HL-60 (cell line): ENCODE results near the gene SLC5A2.
"Not testable (repeated sequence)": the region's sequence is repeated elsewhere in the genome, so short reads cannot be mapped to it uniquely, and the experiment has no call there.

Source experiments
- DNase-seq, 2 experiments: peaks; one replicate each; pipeline ENCODE4 v3.0.0-alpha.2; 2010 to 2020; ENCODE audit warnings: low read depth in 1 of 2, low spot score in 1 of 2
- H3K27ac ChIP-seq: fragments of 250-450 bp; sonication (Bioruptor Pico); replicated peaks from 2 replicates; pipeline ENCODE4 v1.5.1; 2020; ENCODE audit warnings: mild to moderate bottlenecking, moderate library complexity
- H3K27me3 ChIP-seq: fragments of 250-450 bp; sonication (Bioruptor Pico); 2 replicates; pipeline ENCODE4 v1.5.1; 2021; ENCODE audit warnings: mild to moderate bottlenecking, moderate library complexity; ENCODE audit not compliant: insufficient read depth, poor library complexity, severe bottlenecking
- H3K4me3 ChIP-seq: replicated peaks from 2 replicates; pipeline ENCODE4 v1.5.1; 2011; ENCODE audit warnings: mild to moderate bottlenecking, control low read depth, low read length; ENCODE audit not compliant: insufficient read depth
- CTCF ChIP-seq: IDR thresholded peaks from one replicate; pipeline ENCODE4 v1.5.1; 2011; ENCODE audit warnings: low read length, control low read depth, inconsistent platforms; ENCODE audit not compliant: insufficient read depth
- GABPA ChIP-seq: IDR thresholded peaks from 2 replicates; pipeline ENCODE4 v1.6.1; 2012; ENCODE audit warnings: low read depth
- POLR2AphosphoS5 ChIP-seq: IDR thresholded peaks from 2 replicates; pipeline ENCODE4 v1.6.1; 2012; ENCODE audit warnings: low read depth
- REST ChIP-seq: IDR thresholded peaks from 2 replicates; pipeline ENCODE4 v1.6.1; 2012; ENCODE audit warnings: low read depth; ENCODE audit not compliant: insufficient replicate concordance
- SPI1 ChIP-seq: IDR thresholded peaks from 2 replicates; pipeline ENCODE4 v1.6.1; 2012; ENCODE audit warnings: low read depth, mild to moderate bottlenecking, borderline replicate concordance

The SLC5A2 gene

GRCh38 chr16:31438414-31438813, 44.5 kb upstream of the SLC5A2 start:
- no peak overlapping the region for H3K4me3 ChIP-seq
- no peak for DNase-seq
- no peak overlapping the region for H3K27ac ChIP-seq
- TF ChIP-seq POLR2AphosphoS5 (no peak), SPI1 (no peak), REST (no peak), CTCF (no peak), GABPA (no peak)
- H3K27me3 ChIP-seq: no peaks in the 10 kb centered on the region

- H3K4me3 ChIP-seq, H3K27me3 ChIP-seq, H3K27ac ChIP-seq, DNase-seq: not testable (repeated sequence)
Observed at GRCh38 chr16:31439023-31439422, 43.9 kb upstream of the SLC5A2 start.

- DNase-seq: no peak
- H3K27ac ChIP-seq: no peak overlapping the region
- H3K27me3 ChIP-seq: no peaks in the 10 kb centered on the region
- TF ChIP-seq GABPA: no peak
- peak; percentile 38; the same call in 1 of the 2 replicates for TF ChIP-seq SPI1
- no peak overlapping the region for H3K4me3 ChIP-seq
Observed at GRCh38 chr16:31439519-31439918, 43.4 kb upstream of the SLC5A2 start.

GRCh38 chr16:31440516-31441184, 42.3 kb upstream of the SLC5A2 start:
- Histone ChIP-seq H3K4me3 (no peak overlapping the region), H3K27ac (no peak overlapping the region), H3K27me3 (no peaks in the 10 kb centered on the region)
- DNase-seq: no peak
- TF ChIP-seq POLR2AphosphoS5 (no peak), REST (no peak), SPI1 (no peak), CTCF (no peak), GABPA (no peak)

- no peak overlapping the region for H3K27ac ChIP-seq
- peak overlapping the region; percentile 72; the same call in 1 of the 2 replicates for H3K4me3 ChIP-seq
- TF ChIP-seq GABPA (no peak), REST (no peak), SPI1 (no peak), POLR2AphosphoS5 (no peak), CTCF (no peak)
- DNase-seq: no peak
- H3K27me3 ChIP-seq: no peaks in the 10 kb centered on the region
Observed at GRCh38 chr16:31441956-31442355, 41.0 kb upstream of the SLC5A2 start.

- DNase-seq, H3K27ac ChIP-seq, H3K4me3 ChIP-seq, H3K27me3 ChIP-seq: not testable (repeated sequence)
Observed at GRCh38 chr16:31445931-31446330, 37.0 kb upstream of the SLC5A2 start.
